ENCODE measurements around the gene FLYWCH1. TPM values are rescaled to one million over a fixed set of nuclear protein-coding genes. Genes with fewer than 3 reads are reported as not detected.

The FLYWCH1 gene
- total and polyA plus RNA-seq, 9 of the 15 experiments (the other 6 are each of a cell fraction or from before 2014, with no cell fraction given), result 0.18 to 33.6 (median 11.3) TPM

- FAIRE-seq, result no peak
- TF ChIP-seq, protein P1, sequence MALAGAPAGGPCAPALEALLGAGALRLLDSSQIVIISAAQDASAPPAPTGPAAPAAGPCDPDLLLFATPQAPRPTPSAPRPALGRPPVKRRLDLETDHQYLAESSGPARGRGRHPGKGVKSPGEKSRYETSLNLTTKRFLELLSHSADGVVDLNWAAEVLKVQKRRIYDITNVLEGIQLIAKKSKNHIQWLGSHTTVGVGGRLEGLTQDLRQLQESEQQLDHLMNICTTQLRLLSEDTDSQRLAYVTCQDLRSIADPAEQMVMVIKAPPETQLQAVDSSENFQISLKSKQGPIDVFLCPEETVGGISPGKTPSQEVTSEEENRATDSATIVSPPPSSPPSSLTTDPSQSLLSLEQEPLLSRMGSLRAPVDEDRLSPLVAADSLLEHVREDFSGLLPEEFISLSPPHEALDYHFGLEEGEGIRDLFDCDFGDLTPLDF (CRISPR knock-in tag; IDR thresholded peaks at IDR 0.05), result no peak
- peak; percentile 39; the same call in 1 of the 2 replicates for TF ChIP-seq ZBTB33 (CRISPR knock-in tag; IDR thresholded peaks at IDR 0.05)
- BruUV-seq (replicated peaks), result no TSS peak
- no peak overlapping the region for H3K27ac ChIP-seq (ENCODE audit: extremely low read depth, low read depth, low read length)
- no peak for ATAC-seq
- DNase-seq (ENCODE audit: extremely low read depth in 1 of 4, low spot score in 3 of 4), result peak in 1 of 4 experiments; percentile 3
- POLR2A ChIA-PET, result no interaction called here
- H3K4me1 ChIP-seq (replicated peaks in 1 of 2; ENCODE audit: control insufficient read depth in 2 of 2, insufficient read depth in 2 of 2, low read length in 2 of 2), result peaks cover 0 to 9% of the 10 kb centered on the region in 2 experiments; a peak in 2 of 5 replicates
- no peaks in the 10 kb centered on the region for H3K79me2 ChIP-seq (ENCODE audit: control insufficient read depth, insufficient read depth, low read length)
- in situ Hi-C loops (cut with MboI) (no loop called here), intact Hi-C loops (cut with micrococcal nuclease) (no loop called here)
- peaks cover 58% of the 10 kb centered on the region; the same call in 2 of the 3 replicates for H3K36me3 ChIP-seq (ENCODE audit: control insufficient read depth, insufficient read depth, low read length)
- CTCF ChIA-PET (ENCODE audit: low intra/inter-chr PET ratio), result no interaction called here
- H2AFZ ChIP-seq (ENCODE audit: low read depth, low read length), result no peak overlapping the region
- no peak overlapping the region for H3K9ac ChIP-seq (ENCODE audit: insufficient read depth in 1 of 2, low read depth in 2 of 2, low read length in 2 of 2)
- 89% methylated on average over 14 of the region's 15 CpGs for WGBS (ENCODE audit: insufficient coverage, low coverage, missing lambda C conversion rate)
- H3K9me1 ChIP-seq (ENCODE audit: control insufficient read depth, insufficient read depth, low read length), result no peaks in the 10 kb centered on the region
- H3K9me3 ChIP-seq (replicated peaks; ENCODE audit: control insufficient read depth, insufficient read depth, low read depth, low read length), result no peaks in the 10 kb centered on the region
- no peaks in the 10 kb centered on the region for H4K20me1 ChIP-seq (replicated peaks; ENCODE audit: control insufficient read depth, insufficient read depth, low read length)
- H3K27me3 ChIP-seq (ENCODE audit: control insufficient read depth in 2 of 2, insufficient read depth in 2 of 2, low read length in 2 of 2), result no peaks in the 10 kb centered on the region
- H3K4me2 ChIP-seq (ENCODE audit: insufficient read depth, low read length), result no peak overlapping the region
- no peak overlapping the region for H3K4me3 ChIP-seq
Measured at GRCh38 chr16:2934450-2934849, 22.7 kb downstream of the FLYWCH1 start.

Measured in K562 (cell line).